Large intestine (tissue), 12 donors: ENCODE data around the gene CASP14. TPM values are rescaled to one million over a fixed set of nuclear protein-coding genes. Genes with fewer than 3 reads are reported as not detected.
"Not testable (repeated sequence)": the region's sequence is repeated elsewhere in the genome, so short reads cannot be mapped to it uniquely, and the experiment has no call there.

Source experiments
- DNase-seq, 2 donors: peaks; one replicate each; pipeline versions ENCODE4 v3.0.0 to v3.0.0-alpha.2; 2013
- H3K27ac ChIP-seq: one replicate; pipeline ENCODE4 v1.5.1; 2013; ENCODE audit warnings: low read length
- H3K27me3 ChIP-seq: 2 replicates; pipeline ENCODE4 v1.6.1; 2013; ENCODE audit warnings: low read length; ENCODE audit not compliant: control insufficient read depth, insufficient read depth
- H3K36me3 ChIP-seq: 2 replicates; pipeline ENCODE4 v1.6.1; 2013; ENCODE audit warnings: low read length; ENCODE audit not compliant: control insufficient read depth, insufficient read depth
- H3K4me1 ChIP-seq: one replicate; pipeline ENCODE4 v1.6.1; 2013; ENCODE audit warnings: low read length; ENCODE audit not compliant: control insufficient read depth, insufficient read depth
- H3K4me3 ChIP-seq: one replicate; pipeline ENCODE4 v1.5.1; 2013; ENCODE audit warnings: low read length
- H3K9me3 ChIP-seq: one replicate; pipeline ENCODE4 v1.6.1; 2013; ENCODE audit warnings: mild to moderate bottlenecking, low read depth, low read length, moderate library complexity; ENCODE audit not compliant: control insufficient read depth
- WGBS: methylation state at CpG from one replicate; pipeline ENCODE4 v1.1.5; 2013; ENCODE audit warnings: low lambda C conversion rate; ENCODE audit not compliant: insufficient coverage; 5-methylcytosine and 5-hydroxymethylcytosine counted together
- long read RNA-seq, 11 donors: transcript quantifications; one replicate each; lab custom pipeline, GENCODE V29; 2026
- polyA plus RNA-seq: library from polyadenylated mRNA; unstranded; fragments of 120-200 nt; gene quantifications from one replicate; pipeline ENCODE4 v1.2.1, GENCODE V29; 2013

CASP14 gene, protein sequence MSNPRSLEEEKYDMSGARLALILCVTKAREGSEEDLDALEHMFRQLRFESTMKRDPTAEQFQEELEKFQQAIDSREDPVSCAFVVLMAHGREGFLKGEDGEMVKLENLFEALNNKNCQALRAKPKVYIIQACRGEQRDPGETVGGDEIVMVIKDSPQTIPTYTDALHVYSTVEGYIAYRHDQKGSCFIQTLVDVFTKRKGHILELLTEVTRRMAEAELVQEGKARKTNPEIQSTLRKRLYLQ
- not detected for polyA plus RNA-seq
- long read RNA-seq, donor 1, result 0 reads
- long read RNA-seq, donor 2, result 0 reads
- long read RNA-seq, donor 3, result 0 reads
- long read RNA-seq, donor 4, result 0 reads
- long read RNA-seq, donor 5, result 0 reads
- long read RNA-seq, donor 6, result 0 reads
- long read RNA-seq, donor 7, result 0 reads
- long read RNA-seq, donor 8, result 0 reads
- long read RNA-seq, donor 9, result 0 reads
- long read RNA-seq, donor 10, result 0 reads
- long read RNA-seq, donor 11, result 0 reads

DNA sequence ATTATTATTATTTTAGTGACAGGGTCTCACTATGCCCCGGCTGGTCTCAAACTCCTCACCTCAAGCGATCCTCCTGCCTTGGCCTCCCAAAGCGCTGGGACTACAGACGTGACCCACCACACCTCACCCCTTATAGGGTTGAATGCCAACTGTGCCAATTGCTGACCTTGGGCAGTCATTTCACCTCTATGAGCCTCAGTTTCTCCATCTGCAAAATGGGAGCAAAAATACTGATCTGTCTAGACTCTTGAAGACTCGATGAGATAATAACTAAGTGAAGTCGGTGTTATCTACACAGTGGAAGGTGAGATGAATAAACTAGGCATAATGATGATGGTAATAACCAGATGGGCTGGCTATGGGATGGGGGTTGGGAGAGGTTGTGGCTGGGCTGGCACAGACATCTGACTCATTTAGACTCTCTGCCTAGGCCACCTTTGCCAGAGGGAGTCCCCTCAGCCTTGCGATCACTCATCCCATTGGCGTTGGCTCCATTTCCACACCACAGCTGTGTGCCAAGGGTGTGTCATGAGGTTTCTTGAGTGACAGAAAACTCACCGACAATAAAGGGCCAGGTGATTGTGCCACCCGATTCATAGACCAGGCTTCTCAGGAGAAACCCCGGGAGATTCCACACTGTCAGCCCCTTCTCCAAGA is at the start of gene CASP14:
TSS of gene CASP14 (plus strand) at position 596 of the 657 bp plus-strand sequence. CDS start 2,772 bp downstream, outside the sequence.
- Histone ChIP-seq H3K9me3 (no peaks in the 10 kb centered on the region), H3K4me1 (no peaks in the 10 kb centered on the region), H3K27ac (no peak within 1 kb of the TSS), H3K4me3 (no peak within 1 kb of the TSS), H3K36me3 (no peaks in the 10 kb centered on the region), H3K27me3 (no peaks in the 10 kb centered on the region)
- no peak for DNase-seq
- no CpG with 5 or more reads among the region's 11 CpGs for WGBS

DNA sequence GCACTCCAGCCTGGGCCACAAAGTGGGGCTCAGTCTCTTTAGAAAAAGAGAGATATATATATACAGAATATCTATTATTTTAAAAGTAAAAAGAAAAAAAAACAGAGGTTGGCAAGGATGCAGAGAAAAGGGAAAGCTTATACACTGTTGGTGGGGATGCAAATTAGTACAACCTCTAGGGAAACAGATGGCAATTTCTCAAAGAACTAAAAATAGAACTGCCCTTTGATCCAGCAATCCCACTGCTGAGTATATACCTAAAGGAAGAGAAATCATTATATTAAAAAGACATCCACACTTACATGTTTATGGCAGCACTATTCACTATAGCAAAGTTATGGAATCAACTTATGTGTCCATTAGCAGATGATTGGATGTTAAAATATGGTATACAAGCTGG is 41.0 kb upstream of the CASP14 start:
- Histone ChIP-seq H3K27ac (no peak overlapping the region), H3K9me3 (no peaks in the 10 kb centered on the region), H3K36me3 (no peaks in the 10 kb centered on the region), H3K4me1 (no peaks in the 10 kb centered on the region), H3K27me3 (peaks cover 22% of the 10 kb centered on the region), H3K4me3 (no peak overlapping the region)
- DNase-seq, result no peak

DNA sequence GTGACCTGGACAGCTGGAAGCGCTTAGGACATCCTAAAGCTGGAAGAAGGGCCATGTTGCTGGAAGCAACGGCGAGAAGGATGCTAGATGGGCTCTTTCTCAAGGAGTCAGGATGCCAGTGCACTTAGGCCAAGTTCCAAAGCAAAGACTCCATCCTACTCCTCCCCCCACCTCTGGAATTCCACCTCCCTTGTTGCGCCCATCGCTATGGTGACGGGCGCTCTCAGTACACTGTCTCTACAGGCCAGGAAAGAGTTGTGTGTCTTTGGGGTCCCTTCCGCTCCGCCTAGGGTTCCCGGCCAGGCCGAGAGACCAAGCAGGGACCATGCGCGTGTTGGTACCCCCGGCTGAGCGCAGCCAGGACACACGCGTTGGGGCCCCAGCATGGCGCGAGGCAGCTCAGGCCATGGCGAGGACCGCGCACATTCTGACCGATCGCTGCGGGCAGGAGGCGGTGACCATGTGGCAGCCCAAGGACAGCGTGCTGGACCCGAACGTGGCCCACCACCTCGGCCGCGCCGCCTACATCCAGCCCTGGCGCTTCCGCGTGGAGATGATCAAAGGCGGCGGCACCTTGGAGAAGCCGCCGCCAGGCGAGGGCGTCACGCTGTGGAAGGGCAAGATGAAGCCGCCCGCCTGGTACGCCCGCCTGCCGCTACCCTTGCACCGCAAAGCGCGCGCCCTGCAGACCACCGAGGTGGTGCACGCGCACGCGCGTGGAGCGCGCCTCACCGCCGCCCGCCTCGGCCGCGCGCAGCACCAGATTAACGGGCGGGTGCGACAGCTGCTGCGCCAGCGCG is 38.6 kb upstream of the CASP14 start:
- no peak overlapping the region for H3K4me3 ChIP-seq
- no peak overlapping the region for H3K27ac ChIP-seq
- DNase-seq, result no peak
- H3K36me3 ChIP-seq, result no peaks in the 10 kb centered on the region
- H3K4me1 ChIP-seq, result no peaks in the 10 kb centered on the region
- peaks cover 22% of the 10 kb centered on the region for H3K27me3 ChIP-seq
- no CpG with 5 or more reads among the region's 73 CpGs for WGBS
- no peaks in the 10 kb centered on the region for H3K9me3 ChIP-seq

DNA sequence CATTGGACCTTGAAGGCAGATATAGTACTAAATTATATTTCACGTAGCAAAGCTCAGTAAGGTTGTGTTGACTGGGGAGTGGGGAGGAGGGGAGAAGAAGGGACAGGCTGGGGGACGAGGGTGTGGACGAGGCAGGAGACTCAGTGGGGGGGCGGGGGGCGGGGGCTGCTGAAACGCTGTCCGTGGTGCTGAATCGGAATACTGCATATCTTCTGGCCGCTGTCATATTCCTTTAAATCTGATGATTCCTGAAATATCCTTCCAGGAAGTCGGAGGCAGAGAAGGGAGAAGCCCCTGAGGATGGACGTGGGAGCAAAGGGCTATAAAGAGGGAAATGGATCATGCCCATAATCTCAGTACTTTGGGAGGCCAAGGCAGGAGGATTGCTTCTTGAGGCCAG is 34.7 kb upstream of the CASP14 start:
- DNase-seq, result no peak
- Histone ChIP-seq H3K27ac (no peak overlapping the region), H3K9me3 (no peaks in the 10 kb centered on the region), H3K36me3 (no peaks in the 10 kb centered on the region), H3K4me3 (no peak overlapping the region), H3K27me3 (peaks cover 22% of the 10 kb centered on the region), H3K4me1 (no peaks in the 10 kb centered on the region)
- WGBS, result 40% methylated on average over 1 of the region's 11 CpGs

DNA sequence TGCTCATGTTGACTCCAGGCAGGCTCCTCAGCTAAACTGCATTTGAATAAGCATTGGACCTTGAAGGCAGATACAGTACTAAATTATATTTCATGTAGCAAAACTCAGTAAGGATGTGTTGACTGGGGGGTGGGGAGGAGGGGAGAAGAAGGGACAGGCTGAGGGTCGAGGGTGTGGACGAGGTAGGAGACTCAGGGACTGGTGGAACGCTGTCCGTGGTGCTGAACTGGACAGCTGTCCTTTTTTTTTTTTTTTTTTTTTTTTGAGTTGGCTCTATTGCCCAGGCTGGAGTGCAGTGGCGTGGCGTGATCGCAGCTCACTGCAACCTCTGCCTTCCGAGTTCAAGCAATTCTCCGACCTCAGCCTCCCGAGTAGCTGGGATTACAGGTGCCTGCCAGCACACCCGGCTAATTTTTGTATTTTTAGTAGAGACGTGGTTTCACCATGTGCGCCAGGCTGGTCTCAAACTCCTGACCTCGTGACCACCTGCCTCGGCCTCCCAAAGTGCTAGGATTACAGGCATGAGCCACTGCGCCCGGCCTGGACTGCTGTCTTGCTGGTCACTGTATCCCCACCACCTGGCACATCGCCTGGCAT is 33.2 kb upstream of the CASP14 start:
- WGBS, result 100% methylated on average over 1 of the region's 18 CpGs
- H3K36me3 ChIP-seq, result no peaks in the 10 kb centered on the region
- peaks cover 12% of the 10 kb centered on the region for H3K27me3 ChIP-seq
- no peak overlapping the region for H3K27ac ChIP-seq
- DNase-seq, result no peak
- H3K4me1 ChIP-seq, result no peaks in the 10 kb centered on the region
- no peak overlapping the region for H3K4me3 ChIP-seq
- H3K9me3 ChIP-seq, result no peaks in the 10 kb centered on the region

DNA sequence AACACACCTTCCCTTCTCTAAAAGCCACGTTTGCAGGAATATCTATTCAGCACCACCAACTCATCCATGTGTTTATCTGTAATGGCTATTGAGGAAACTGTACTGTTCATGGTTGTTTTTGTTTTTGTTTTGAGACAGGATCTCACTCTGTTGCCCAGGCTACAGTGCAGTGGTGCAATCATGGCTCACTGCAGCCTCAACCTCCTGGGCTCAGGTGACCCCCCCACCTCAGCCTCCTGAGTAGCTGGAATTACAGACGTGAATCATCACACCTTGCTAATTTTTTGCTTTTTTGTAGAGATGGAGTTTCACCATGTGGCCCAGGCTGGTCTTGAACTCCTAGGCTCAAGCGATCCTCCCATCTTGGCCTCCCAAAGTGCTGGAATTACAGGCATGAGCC is 30.4 kb upstream of the CASP14 start:
- H3K9me3 ChIP-seq, H3K4me3 ChIP-seq, H3K27ac ChIP-seq, DNase-seq, H3K36me3 ChIP-seq, H3K27me3 ChIP-seq, H3K4me1 ChIP-seq: not testable (repeated sequence)
- WGBS, result 40% methylated on average over 1 of the region's 3 CpGs

DNA sequence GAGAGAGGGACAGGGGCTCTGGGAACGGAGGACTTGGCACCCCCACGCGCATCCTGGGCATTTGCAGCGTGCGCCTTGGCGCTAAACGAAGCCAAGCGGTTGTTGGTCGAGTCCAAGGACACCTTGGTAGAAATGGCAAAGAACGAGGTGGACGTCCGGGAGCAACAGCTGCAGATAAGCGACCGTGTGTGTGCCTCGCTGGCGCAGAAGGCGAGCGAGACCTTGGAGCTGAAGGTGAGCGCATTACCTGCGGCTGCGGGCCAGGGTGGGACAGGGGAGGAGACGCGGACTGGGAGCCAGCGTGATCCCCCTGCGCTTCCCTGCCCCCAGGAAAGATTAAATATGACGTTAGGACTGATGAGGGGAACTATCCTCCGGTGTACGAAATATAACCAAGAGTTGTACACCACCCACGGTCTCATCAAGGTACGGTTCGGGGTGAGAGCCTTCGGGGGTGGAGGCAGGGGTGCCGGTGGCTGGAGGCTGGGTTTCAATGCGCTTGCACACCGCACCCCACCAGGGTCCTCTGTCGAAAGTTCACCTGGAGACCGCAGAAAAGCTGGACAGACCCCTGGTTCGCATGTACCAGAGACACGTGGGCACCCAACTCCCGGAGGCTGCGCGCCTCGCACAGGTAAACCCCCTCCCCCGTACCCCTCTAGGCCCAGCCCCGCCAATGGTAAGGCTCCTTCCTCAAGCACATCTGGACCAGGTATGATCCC is 27.8 kb upstream of the CASP14 start:
- H3K36me3 ChIP-seq, result no peaks in the 10 kb centered on the region
- H3K27ac ChIP-seq, result no peak overlapping the region
- H3K9me3 ChIP-seq, result no peaks in the 10 kb centered on the region
- DNase-seq, result no peak
- no peaks in the 10 kb centered on the region for H3K4me1 ChIP-seq
- no peak overlapping the region for H3K4me3 ChIP-seq
- whole genome bisulfite sequencing, result no CpG with 5 or more reads among the region's 45 CpGs
- H3K27me3 ChIP-seq, result peaks cover 1% of the 10 kb centered on the region

DNA sequence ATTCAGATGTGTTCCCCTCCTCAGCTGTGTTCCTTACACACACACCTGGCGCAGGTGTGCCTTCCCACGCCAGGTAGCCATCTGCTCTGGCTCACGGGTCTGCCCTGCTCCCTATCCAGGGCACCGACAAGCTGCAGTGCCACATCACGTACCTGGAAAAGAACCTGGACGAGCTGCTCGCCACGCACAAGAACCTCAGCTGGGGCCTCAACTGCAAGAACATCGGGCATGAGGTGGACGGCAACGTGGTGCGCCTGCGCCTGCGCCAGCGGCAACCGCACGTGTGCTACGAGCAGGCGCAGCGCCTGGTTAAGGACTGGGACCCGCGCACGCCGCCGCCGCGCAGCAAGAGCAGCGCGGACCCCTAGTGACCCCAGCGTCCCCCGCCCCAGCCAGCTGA is 26.5 kb upstream of the CASP14 start:
- Histone ChIP-seq H3K27me3 (peaks cover 2% of the 10 kb centered on the region), H3K27ac (no peak overlapping the region), H3K36me3 (no peaks in the 10 kb centered on the region), H3K4me3 (no peak overlapping the region), H3K4me1 (no peaks in the 10 kb centered on the region), H3K9me3 (no peaks in the 10 kb centered on the region)
- WGBS, result no CpG with 5 or more reads among the region's 31 CpGs
- no peak for DNase-seq

DNA sequence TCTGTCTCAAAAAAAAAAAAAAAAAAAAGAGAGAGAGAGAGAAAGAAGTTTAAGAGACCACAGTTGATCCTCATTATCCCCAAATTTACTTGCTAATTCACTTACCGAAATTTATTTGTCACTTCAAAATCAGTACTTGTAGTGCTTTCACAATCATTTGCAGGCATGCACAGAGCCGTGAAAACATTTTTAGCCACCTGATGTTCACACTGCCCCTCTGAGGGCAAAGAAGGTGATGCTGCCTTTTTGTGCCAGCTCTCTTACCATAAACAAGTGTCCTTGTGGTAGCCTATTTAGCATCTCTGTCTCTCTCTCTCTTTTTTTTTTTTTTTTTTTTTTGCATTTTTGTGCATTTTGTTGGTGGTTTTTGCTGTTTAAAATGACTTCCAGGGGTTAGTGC is 24.1 kb upstream of the CASP14 start:
- H3K27ac ChIP-seq, result no peak overlapping the region
- WGBS, result no CpG with 5 or more reads among the region's 2 CpGs
- H3K36me3 ChIP-seq, result no peaks in the 10 kb centered on the region
- DNase-seq, result no peak
- H3K4me1 ChIP-seq, result no peaks in the 10 kb centered on the region
- H3K9me3 ChIP-seq, result no peaks in the 10 kb centered on the region
- H3K4me3 ChIP-seq, result no peak overlapping the region
- H3K27me3 ChIP-seq, result peaks cover 2% of the 10 kb centered on the region

DNA sequence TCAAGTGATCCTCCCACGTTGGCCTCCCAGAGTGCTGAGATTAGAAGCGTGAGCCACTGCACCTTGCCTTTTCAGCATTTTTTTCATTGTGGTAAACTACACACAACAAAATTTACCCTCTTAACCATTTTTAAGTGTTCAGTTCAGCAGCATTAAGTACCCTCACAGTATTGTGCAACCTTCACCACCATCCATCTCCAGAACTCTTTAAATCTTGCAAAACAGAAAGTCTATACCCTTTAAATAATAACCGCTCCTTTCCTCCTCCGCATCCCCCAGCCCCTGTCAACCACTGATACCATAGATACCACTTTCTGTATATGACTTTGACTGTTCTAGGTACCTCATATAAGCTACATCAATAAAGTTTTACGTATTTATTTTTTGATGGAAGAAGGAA is 20.8 kb upstream of the CASP14 start:
- Histone ChIP-seq H3K27me3 (peaks cover 2% of the 10 kb centered on the region), H3K36me3 (no peaks in the 10 kb centered on the region), H3K27ac (no peak overlapping the region), H3K9me3 (no peaks in the 10 kb centered on the region), H3K4me1 (no peaks in the 10 kb centered on the region), H3K4me3 (no peak overlapping the region)
- WGBS, result 96% methylated on average over 3 of the region's 5 CpGs
- DNase-seq, result no peak
